Right lobe of liver (tissue), 6 donors: Measurements from ENCODE around the gene IGSF6. TPM values are rescaled to one million over a fixed set of nuclear protein-coding genes. Genes with fewer than 3 reads are reported as not detected.
"Not testable (repeated sequence)": the region's sequence is repeated elsewhere in the genome, so short reads cannot be mapped to it uniquely, and the experiment has no call there.

Source experiments
- ATAC-seq, 4 donors: fragments of 200-7000 bp; cut with Tn5 transposase; one replicate each; pipeline ENCODE4 v1.9.1; 2020; ENCODE audit warnings: mild to moderate bottlenecking in 4 of 4, moderate library complexity in 4 of 4
- DNase-seq, 3 donors: peaks; one replicate each; pipeline ENCODE4 v3.0.0-alpha.2; 2020
- H3K27ac ChIP-seq, 3 donors: fragments of 200-600 bp; one replicate each; pipeline ENCODE4 v1.8.0; 2022
- H3K27me3 ChIP-seq, 2 donors: fragments of 200-600 bp; one replicate each; pipeline ENCODE4 v1.8.0; 2022
- H3K36me3 ChIP-seq, 4 donors: fragments of 200-600 bp; sonication (generic) in 1 of 4; one replicate each; pipeline versions ENCODE4 v1.5.1 to v1.8.0; 2017 to 2022; ENCODE audit warnings: control low read depth in 1 of 4
- H3K4me1 ChIP-seq, 4 donors: fragments of 200-600 bp; sonication (generic) in 1 of 4; one replicate each; pipeline versions ENCODE4 v1.5.1 to v1.8.0; 2017 to 2022; ENCODE audit warnings: control low read depth in 1 of 4
- H3K4me3 ChIP-seq, 3 donors: fragments of 200-600 bp; one replicate each; pipeline ENCODE4 v1.8.0; 2022
- H3K9me3 ChIP-seq, 4 donors: fragments of 200-600 bp; sonication (generic) in 1 of 4; one replicate each; pipeline versions ENCODE4 v1.5.1 to v1.8.0; 2017 to 2022; ENCODE audit warnings: control low read depth in 1 of 4
- CTCF ChIP-seq, 4 donors: fragments of 200-600 bp in 3 of 4; fragments of 450-650 bp in 1 of 4; IDR thresholded peaks; one replicate each; pipeline versions ENCODE4 v1.5.1 to v1.8.0; 2016 to 2022; ENCODE audit warnings: antibody characterized with exemption in 4 of 4, mild to moderate bottlenecking in 2 of 4
- POLR2A ChIP-seq: fragments of 450-650 bp; IDR thresholded peaks from one replicate; pipeline ENCODE4 v1.6.1; 2017; ENCODE audit warnings: antibody characterized with exemption, mild to moderate bottlenecking
- WGBS: methylation state at CpG from one replicate; pipeline ENCODE4 v1.1.6; 2018; ENCODE audit warnings: low coverage, low lambda C conversion rate; ENCODE audit not compliant: insufficient coverage; ENCODE audit errors: missing lambda C conversion rate; 5-methylcytosine and 5-hydroxymethylcytosine counted together
- intact Hi-C, 2 donors: fragments of 100-400 bp; cut with DNase I; formaldehyde crosslinking; loops; one replicate each; pipeline versions ENCODE4 v1.11.2 to v1.14.1; 2022
- total RNA-seq, 6 experiments: library from RNA; depleted of rRNA in 2 of 6; stranded (reverse); fragments of >200 nt in 2 of 6; fragmentation: NEBNext Ultra II Directional in 3 of 6; extraction: Animal tissue kit (Norgen Biotek cat#: 25700) in 3 of 6; gene quantifications; one replicate each; pipeline versions ENCODE4 v1.1.0 to v1.2.4, GENCODE V29; 2016 to 2023
- donor health status: DM: no; HTN: yes; CAD: no.
- donor health status: DM: no; HTN: no; CAD: no.
- donor health status: DM: no; HTN: no; CAD: no.
- donor health status: DM: no; HTN: yes; CAD: no.
- donor health status: DM: no; HTN: yes; CAD: no.

The IGSF6 gene
- total RNA-seq, 6 experiments from 2014 or later, result 1.9 to 20.5 (median 3.4) TPM

- H3K27ac ChIP-seq, result no peak overlapping the region
- H3K9me3 ChIP-seq, result no peaks in the 10 kb centered on the region
- no peaks in the 10 kb centered on the region for H3K36me3 ChIP-seq
- 13% methylated on average over 4 of the region's 4 CpGs for WGBS
- DNase-seq (no peak), ATAC-seq (peak in 3 of 4 donors; percentile 25 to 57 (median 32))
- intact Hi-C loops, result no loop called here
- H3K27me3 ChIP-seq, result no peaks in the 10 kb centered on the region
- H3K4me3 ChIP-seq, result no peak overlapping the region
- H3K4me1 ChIP-seq, result peaks cover 0 to 14% (median 5%) of the 10 kb centered on the region in 4 donors
- no peak for TF ChIP-seq POLR2A
- no peak for TF ChIP-seq CTCF (IDR thresholded peaks at IDR 0.05)
Observed at GRCh38 chr16:21611198-21611555, 41.2 kb downstream of the IGSF6 start.

- ATAC-seq (no peak), DNase-seq (no peak)
- Histone ChIP-seq H3K4me3 (no peak overlapping the region), H3K9me3 (no peaks in the 10 kb centered on the region), H3K4me1 (peaks cover 0 to 14% (median 5%) of the 10 kb centered on the region in 4 donors), H3K36me3 (no peaks in the 10 kb centered on the region), H3K27me3 (no peaks in the 10 kb centered on the region), H3K27ac (no peak overlapping the region)
- 81% methylated on average over 2 of the region's 2 CpGs for WGBS
- TF ChIP-seq POLR2A (no peak), CTCF (IDR thresholded peaks at IDR 0.05) (no peak)
- intact Hi-C loops, result no loop called here
Observed at GRCh38 chr16:21610766-21611165, 41.6 kb downstream of the IGSF6 start.

- H3K4me3 ChIP-seq, result no peak overlapping the region
- no peaks in the 10 kb centered on the region for H3K9me3 ChIP-seq
- DNase-seq (no peak), ATAC-seq (no peak)
- 75% methylated on average over 3 of the region's 3 CpGs for WGBS
- intact Hi-C loops, result no loop called here
- TF ChIP-seq POLR2A (no peak), CTCF (IDR thresholded peaks at IDR 0.05) (no peak)
- peaks cover 0 to 14% (median 7%) of the 10 kb centered on the region in 4 donors for H3K4me1 ChIP-seq
- no peaks in the 10 kb centered on the region for H3K36me3 ChIP-seq
- H3K27me3 ChIP-seq, result no peaks in the 10 kb centered on the region
- no peak overlapping the region for H3K27ac ChIP-seq
Observed at GRCh38 chr16:21610006-21610544, 42.3 kb downstream of the IGSF6 start.

- intact Hi-C loops, result no loop called here
Observed at GRCh38 chr16:21608639-21609328, 43.6 kb downstream of the IGSF6 start.

GRCh38 chr16:21605848-21606247 lies 46.6 kb downstream of the IGSF6 start:
- intact Hi-C loops, H3K4me3 ChIP-seq, H3K9me3 ChIP-seq, H3K27ac ChIP-seq, H3K27me3 ChIP-seq, DNase-seq, H3K36me3 ChIP-seq, ATAC-seq: not testable (repeated sequence)
- peaks cover 0 to 13% (median 5%) of the 10 kb centered on the region in 4 donors for H3K4me1 ChIP-seq
- 88% methylated on average over 8 of the region's 8 CpGs for WGBS

More at GRCh38 chr16:21608639-21609328, 43.6 kb downstream of the IGSF6 start:
- Histone ChIP-seq H3K27me3 (no peaks in the 10 kb centered on the region), H3K36me3 (no peaks in the 10 kb centered on the region), H3K9me3 (no peaks in the 10 kb centered on the region), H3K4me1 (peaks cover 0 to 14% (median 7%) of the 10 kb centered on the region in 4 donors), H3K27ac (no peak overlapping the region), H3K4me3 (no peak overlapping the region)
- no peak for TF ChIP-seq POLR2A
- no peak for DNase-seq
- 66% methylated on average over 3 of the region's 3 CpGs for WGBS
- peak in 1 of 4 donors; percentile 34 for ATAC-seq
